Kidney (tissue), 14 donors: ENCODE data around the gene OR10K1. TPM values are rescaled to one million over a fixed set of nuclear protein-coding genes. Genes with fewer than 3 reads are reported as not detected.

Source experiments
- DNase-seq, 5 donors: peaks; one replicate each; pipeline ENCODE4 v3.0.0-alpha.2; 2013 to 2020
- FAIRE-seq: peaks from 2 replicates; lab custom pipeline; 2012; peaks lifted over from hg19 to GRCh38; lab: Jason Lieb, UNC
- H3K27ac ChIP-seq, 2 donors: one replicate each; pipeline ENCODE4 v1.7.0; 2013; ENCODE audit warnings: low read depth in 2 of 2, low read length in 2 of 2, inconsistent platforms in 1 of 2
- H3K27me3 ChIP-seq: one replicate; pipeline ENCODE4 v1.7.1; 2013; ENCODE audit warnings: low read length, inconsistent platforms; ENCODE audit not compliant: control insufficient read depth, insufficient read depth
- H3K36me3 ChIP-seq, 3 donors: one replicate each; pipeline versions ENCODE4 v1.7.0 to v1.7.1; 2013; ENCODE audit warnings: low read length in 3 of 3, control low read depth in 1 of 3, inconsistent platforms in 1 of 3; ENCODE audit not compliant: insufficient read depth in 3 of 3, control insufficient read depth in 2 of 3
- H3K4me1 ChIP-seq, 3 donors: one replicate each; pipeline versions ENCODE4 v1.7.0 to v1.7.1; 2013; ENCODE audit warnings: low read length in 3 of 3, inconsistent platforms in 1 of 3, low read depth in 1 of 3; ENCODE audit not compliant: control insufficient read depth in 2 of 3, insufficient read depth in 2 of 3
- H3K4me3 ChIP-seq, 3 donors: one replicate each; pipeline versions ENCODE4 v1.7.0 to v1.8.1; 2013; ENCODE audit warnings: low read length in 3 of 3, control low read depth in 1 of 3, inconsistent platforms in 1 of 3
- H3K9ac ChIP-seq, 3 donors: one replicate each; pipeline versions ENCODE4 v1.7.0 to v1.7.1; 2013; ENCODE audit warnings: low read length in 3 of 3, control low read depth in 1 of 3, inconsistent platforms in 1 of 3
- H3K9me3 ChIP-seq, 3 donors: one replicate each; pipeline versions ENCODE4 v1.7.0 to v1.7.1; 2013; ENCODE audit warnings: low read length in 3 of 3, control low read depth in 1 of 3, inconsistent platforms in 1 of 3; ENCODE audit not compliant: control insufficient read depth in 2 of 3, insufficient read depth in 1 of 3
- intact Hi-C: fragments of 100-400 bp; cut with DNase I; formaldehyde crosslinking; loops from one replicate; pipeline ENCODE4 v1.11.1; 2022
- polyA plus RNA-seq: library from polyadenylated mRNA; stranded (reverse); fragments of 350-450 nt; fragmentation: Illumina TruSeq; extraction: RNeasy Lipid Tissue Mini Kit (QIAGEN cat#74804); gene quantifications from one replicate; pipeline ENCODE4 v1.2.3, GENCODE V29; 2014; ENCODE audit warnings: low read depth, low replicate concordance; ENCODE audit not compliant: insufficient read depth
- total RNA-seq: library from RNA; stranded (reverse); fragmentation: NEBNext Ultra II Directional; extraction: Animal tissue kit (Norgen Biotek cat#: 25700); gene quantifications from one replicate; pipeline ENCODE4 v1.2.1, GENCODE V29; 2021
- TF ChIP-seq, protein P1 (sequence below): IDR thresholded peaks from 3 replicates; pipeline ENCODE4 v1.5.1; 2012; ENCODE audit warnings: mild to moderate bottlenecking, moderate library complexity, borderline replicate concordance; ENCODE audit not compliant: insufficient read depth; ENCODE audit errors: extremely low read depth
- donor health status: control.
- donor health status: control.
- donor health status: control.
- donor health status: control.
- donor health status: control.
- donor health status: DM: yes; HTN: yes; CAD: no.
- donor health status: Normal renal cell carcinoma (clear cell type).

Gene OR10K1
- total and polyA plus RNA-seq, 2 donors from 2014 or later, result not detected

GRCh38 chr1:158434741-158435140 lies 26.9 kb upstream of the OR10K1 start:
- DNase-seq (no peak), FAIRE-seq (no peak)
- Histone ChIP-seq H3K4me3 (no peak overlapping the region), H3K27ac (no peak overlapping the region), H3K4me1 (no peaks in the 10 kb centered on the region), H3K36me3 (no peaks in the 10 kb centered on the region), H3K9me3 (no peaks in the 10 kb centered on the region), H3K27me3 (no peaks in the 10 kb centered on the region), H3K9ac (no peak overlapping the region)
- TF ChIP-seq, protein P1, sequence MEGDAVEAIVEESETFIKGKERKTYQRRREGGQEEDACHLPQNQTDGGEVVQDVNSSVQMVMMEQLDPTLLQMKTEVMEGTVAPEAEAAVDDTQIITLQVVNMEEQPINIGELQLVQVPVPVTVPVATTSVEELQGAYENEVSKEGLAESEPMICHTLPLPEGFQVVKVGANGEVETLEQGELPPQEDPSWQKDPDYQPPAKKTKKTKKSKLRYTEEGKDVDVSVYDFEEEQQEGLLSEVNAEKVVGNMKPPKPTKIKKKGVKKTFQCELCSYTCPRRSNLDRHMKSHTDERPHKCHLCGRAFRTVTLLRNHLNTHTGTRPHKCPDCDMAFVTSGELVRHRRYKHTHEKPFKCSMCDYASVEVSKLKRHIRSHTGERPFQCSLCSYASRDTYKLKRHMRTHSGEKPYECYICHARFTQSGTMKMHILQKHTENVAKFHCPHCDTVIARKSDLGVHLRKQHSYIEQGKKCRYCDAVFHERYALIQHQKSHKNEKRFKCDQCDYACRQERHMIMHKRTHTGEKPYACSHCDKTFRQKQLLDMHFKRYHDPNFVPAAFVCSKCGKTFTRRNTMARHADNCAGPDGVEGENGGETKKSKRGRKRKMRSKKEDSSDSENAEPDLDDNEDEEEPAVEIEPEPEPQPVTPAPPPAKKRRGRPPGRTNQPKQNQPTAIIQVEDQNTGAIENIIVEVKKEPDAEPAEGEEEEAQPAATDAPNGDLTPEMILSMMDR, result no peak
- intact Hi-C loops, result no loop called here

- Histone ChIP-seq H3K27ac (no peak overlapping the region), H3K9ac (no peak overlapping the region), H3K27me3 (no peaks in the 10 kb centered on the region), H3K9me3 (no peaks in the 10 kb centered on the region), H3K36me3 (no peaks in the 10 kb centered on the region), H3K4me1 (no peaks in the 10 kb centered on the region), H3K4me3 (no peak overlapping the region)
- intact Hi-C loops, result no loop called here
- no peak for DNase-seq
- TF ChIP-seq, protein P1, result no peak
- no peak for FAIRE-seq
Observed at GRCh38 chr1:158445376-158445775, 16.3 kb upstream of the OR10K1 start.

DNA sequence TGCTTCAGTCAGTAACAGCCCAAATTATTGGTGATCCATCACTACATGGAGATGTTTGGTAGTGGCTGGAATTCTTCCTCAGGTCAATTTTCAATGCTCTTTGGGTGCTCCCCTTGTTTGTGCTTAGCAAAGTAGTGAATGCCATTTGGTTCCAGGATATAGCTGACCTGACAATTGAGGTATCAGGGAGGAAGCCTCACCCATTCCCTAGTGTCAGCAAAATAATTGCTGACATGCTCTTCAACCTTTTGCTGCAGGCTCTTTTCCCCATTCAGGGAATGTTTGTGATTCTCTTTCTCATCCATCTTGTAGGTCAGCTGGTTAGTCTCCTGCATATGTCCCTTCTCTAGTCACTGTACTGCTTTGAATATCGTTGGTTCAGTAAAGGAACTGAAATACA lies 7.1 kb upstream of the OR10K1 start:
- intact Hi-C loops, result no loop called here
- FAIRE-seq, result no peak

More for the DNA sequence above, 7.1 kb upstream of the OR10K1 start:
- Histone ChIP-seq H3K4me3 (no peak overlapping the region), H3K27ac (no peak overlapping the region), H3K4me1 (no peaks in the 10 kb centered on the region), H3K9me3 (no peaks in the 10 kb centered on the region), H3K9ac (no peak overlapping the region), H3K36me3 (no peaks in the 10 kb centered on the region), H3K27me3 (no peaks in the 10 kb centered on the region)
- TF ChIP-seq, protein P1, result no peak
- no peak for DNase-seq
